GM21619 (cell line): Measurements from ENCODE around the gene VIPR1.

ENCODE experiments used
- ATAC-seq: cut with Tn5 transposase; IDR thresholded peaks from one replicate; pipeline ENCODE4 v1.9.1; 2021; ENCODE audit not compliant: unreplicated experiment

Gene VIPR1

DNA sequence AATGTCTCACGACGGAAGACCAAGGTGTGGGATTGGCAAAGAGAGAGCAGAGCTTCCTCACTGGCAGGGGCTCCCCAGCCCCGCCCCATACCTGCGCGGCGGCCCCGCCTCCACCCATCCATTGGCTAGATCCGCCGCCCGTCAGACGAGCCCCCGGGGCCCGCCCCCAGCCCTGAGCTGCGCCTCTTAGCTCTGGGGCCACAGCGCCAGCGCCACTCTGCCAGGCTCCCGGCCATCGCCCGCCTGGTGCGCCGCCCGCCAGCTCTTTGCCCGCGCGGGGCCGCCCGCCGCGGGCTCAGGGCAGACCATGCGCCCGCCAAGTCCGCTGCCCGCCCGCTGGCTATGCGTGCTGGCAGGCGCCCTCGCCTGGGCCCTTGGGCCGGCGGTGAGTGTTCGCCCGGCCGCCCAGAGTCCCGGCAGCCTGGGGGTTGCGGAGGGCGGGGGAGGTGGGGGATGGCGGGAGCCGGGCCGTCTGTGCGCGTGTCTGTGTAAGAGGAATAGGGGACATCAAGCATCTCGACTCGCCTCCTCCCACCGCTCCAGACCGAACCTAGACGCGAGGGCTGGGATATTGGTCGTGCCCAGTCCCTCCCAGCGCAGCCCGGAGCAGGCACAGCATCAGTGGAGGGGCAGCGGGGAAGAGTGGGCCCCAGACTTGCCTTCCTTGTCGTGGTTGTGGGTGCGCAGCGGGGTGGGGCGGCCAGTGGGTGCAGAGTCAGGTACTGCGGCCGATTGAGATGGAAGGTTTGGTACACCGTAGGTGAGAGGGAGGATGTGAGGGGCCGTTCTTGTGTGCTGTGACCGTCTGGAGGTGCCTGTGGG is at the start of gene VIPR1:
Gene VIPR1, plus strand, starts transcription at position 215 of the 822 bp plus-strand sequence. Its CDS starts 93 bp downstream, at position 308.
- peak; percentile 92 for ATAC-seq

- ATAC-seq = no peak
These were observed 46.2 kb upstream of the VIPR1 start for GRCh38 chr3:42456211-42456610.

GRCh38 chr3:42459151-42459550 is 43.3 kb upstream of the VIPR1 start:
- ATAC-seq = no peak

GRCh38 chr3:42461762-42462161 is 40.7 kb upstream of the VIPR1 start:
- ATAC-seq = no peak

DNA sequence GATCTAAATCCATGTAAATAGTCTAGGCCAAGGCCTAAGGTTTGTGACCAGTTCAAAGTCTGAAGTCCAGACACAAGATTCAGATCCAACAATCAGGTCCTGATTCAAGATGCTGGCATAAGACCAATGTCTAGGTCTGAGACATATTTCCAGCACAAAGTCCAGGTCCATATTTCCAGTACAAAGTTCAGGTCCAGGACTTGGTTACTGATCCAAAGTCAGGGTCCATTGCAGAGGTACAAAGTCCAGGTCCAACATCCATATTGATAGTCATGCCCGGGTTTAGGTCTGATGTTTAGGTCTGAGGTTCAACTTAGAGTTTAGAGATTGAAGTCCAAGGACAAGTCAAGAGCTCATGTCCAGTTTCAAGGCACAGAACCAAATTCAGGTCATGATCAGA is 39.4 kb upstream of the VIPR1 start:
- no peak for ATAC-seq

- no peak for ATAC-seq
These were observed 34.3 kb upstream of the VIPR1 start for GRCh38 chr3:42468111-42468510.

- no peak for ATAC-seq
These were observed 29.9 kb upstream of the VIPR1 start for GRCh38 chr3:42472555-42472954.

- ATAC-seq = no peak
These were observed 29.1 kb upstream of the VIPR1 start for GRCh38 chr3:42473083-42473932.

GRCh38 chr3:42476225-42477125 is 26.0 kb upstream of the VIPR1 start:
- no peak for ATAC-seq

DNA sequence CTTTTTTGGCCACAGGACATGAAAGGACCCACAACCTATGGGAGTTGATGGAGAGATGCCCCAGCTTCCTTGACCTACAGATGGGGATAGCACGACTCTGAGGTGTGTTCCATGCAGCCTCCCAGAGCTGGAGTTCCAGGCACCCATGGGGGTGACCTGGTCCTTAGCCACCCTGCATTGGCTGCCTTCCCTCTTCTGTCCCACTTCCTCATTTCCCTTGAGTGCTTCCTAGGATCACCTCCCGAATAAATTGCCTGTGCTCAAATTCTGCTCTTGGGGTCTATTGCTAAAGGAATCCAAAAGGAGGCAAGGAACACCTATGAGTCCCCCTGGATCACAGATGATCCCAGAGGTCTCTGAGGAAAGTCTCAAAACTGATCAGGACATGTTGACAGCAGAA is 24.7 kb upstream of the VIPR1 start:
- no peak for ATAC-seq

DNA sequence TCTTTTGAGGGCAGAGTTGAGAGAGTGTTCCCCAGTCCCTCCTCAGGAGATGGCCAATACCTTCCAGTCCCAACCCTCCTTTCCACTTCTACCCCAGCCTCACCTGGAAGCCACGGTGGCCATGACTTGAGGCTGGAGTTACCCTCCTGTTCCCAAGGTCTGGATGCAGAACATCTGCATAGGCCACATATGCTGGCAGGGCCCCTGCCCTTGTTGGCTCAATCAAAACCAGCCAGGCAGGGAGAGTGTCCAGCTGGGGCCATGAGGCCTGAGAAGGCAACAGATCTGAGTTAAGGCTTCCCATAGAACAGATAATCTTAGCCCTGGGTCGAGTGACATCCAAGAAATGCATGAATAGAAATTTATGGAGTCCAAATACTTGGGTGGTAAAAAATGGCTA is 23.6 kb upstream of the VIPR1 start:
- ATAC-seq = no peak

GRCh38 chr3:42486814-42487565 is 15.5 kb upstream of the VIPR1 start:
- ATAC-seq = no peak

DNA sequence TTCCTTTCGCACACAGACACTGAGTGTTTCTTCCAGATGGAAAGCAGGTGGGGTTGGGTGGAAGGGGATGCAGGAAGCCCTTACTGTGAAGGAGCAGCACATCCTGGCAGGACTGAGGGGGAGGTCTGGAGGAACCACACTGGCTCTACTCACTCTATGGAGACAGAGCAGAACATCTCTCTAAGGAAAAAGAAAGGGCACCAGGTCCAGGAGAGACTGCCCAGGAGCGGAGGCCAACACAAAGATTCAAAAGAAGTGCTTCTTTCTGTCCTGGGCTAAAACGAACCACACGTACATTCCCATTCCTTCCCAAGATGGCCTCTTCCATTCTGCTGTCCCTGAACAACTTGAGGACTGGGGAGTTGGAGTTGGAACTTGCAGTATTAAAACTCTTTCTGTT is 13.8 kb upstream of the VIPR1 start:
- no peak for ATAC-seq

DNA sequence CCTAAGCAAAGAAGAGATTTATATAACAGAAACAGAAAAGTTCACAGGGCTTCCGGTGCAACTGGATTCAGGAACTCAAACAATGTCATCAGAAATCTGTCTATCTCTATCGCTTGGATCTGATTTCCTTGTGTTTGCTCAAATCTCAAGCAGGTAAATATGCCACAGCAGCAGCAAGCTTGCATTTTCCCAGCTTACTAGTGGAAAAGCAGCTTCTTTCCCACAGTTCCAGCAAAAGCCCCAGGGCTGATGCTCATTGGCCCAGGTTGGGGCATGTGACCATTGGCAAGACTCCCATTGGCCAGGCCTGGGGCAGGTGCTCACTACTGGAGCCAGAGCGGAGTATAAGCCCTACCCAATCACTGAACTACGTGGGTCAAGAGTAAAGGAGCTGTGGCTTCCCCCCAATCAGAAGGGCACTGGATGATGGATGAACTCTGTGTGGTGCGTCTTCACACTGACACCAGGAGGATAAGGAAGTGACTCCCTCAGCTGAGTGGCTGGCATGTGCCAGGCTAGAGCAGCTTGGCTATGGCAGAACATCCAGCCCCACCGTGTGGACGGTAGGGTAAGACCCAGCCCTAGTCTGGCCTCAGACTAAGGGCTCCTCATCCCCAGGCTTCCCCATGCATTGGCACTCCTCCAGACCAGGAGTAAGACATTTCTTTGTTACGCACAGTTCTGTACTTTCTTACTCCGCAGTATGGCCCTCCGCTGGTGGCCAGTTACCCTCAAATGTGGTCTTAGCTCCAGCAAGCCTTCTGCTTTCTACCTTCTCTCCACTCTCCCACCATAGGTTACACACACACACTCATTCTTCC is 13.1 kb upstream of the VIPR1 start:
- ATAC-seq = no peak

- ATAC-seq = no peak
These were observed 12.6 kb upstream of the VIPR1 start for GRCh38 chr3:42489937-42490227.

DNA sequence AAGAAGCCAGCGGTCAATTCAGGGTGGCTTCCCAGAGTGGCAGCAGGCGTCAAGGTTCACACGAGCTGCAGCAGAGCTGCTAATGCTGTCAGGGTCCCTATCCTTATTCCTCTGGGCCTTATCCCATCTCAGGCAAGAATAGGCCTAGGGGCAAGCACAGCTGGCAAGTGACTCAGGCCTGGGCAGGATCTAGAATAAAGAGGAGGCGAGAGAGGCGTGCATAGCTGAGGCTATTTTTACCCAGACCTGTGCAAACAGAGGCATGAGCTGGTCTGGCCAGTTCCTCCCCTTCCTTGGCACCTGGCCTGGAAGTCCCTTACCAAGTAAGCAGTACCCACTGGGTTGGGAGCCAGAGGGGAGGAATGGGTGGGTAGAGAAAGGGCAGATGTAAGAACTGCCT is 12.2 kb upstream of the VIPR1 start:
- ATAC-seq = peak; percentile 98

DNA sequence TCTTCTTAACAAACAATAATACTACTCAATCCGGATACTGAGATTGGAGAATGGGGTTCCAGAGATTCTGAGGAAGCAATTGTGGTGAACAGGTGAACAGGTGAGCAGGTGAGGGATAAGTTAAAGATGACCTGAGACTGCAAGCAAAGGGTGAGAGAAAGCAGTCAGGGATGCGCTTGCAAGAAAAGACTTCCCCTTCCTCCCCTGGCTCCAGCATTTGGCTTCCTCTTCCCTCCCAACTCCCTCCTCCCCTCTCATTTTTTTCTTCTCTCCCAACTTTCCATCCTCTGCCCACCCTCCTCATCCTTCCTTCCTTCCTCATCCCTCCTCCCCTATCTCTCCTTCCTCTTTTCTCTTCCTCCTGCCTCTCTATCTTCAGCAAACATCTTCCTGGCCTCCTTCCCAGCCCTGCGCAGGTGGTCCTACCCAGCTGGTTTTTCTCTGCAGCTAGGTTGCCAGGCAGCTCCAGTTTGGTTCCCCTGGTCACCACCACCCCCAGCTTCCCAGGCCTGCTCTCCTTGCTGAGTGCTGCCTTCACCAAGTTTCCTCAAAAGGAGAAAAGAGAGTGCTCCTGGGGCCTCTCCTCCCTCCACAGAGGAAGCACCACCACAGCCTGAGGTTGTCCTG is 10.4 kb upstream of the VIPR1 start:
- ATAC-seq = no peak

DNA sequence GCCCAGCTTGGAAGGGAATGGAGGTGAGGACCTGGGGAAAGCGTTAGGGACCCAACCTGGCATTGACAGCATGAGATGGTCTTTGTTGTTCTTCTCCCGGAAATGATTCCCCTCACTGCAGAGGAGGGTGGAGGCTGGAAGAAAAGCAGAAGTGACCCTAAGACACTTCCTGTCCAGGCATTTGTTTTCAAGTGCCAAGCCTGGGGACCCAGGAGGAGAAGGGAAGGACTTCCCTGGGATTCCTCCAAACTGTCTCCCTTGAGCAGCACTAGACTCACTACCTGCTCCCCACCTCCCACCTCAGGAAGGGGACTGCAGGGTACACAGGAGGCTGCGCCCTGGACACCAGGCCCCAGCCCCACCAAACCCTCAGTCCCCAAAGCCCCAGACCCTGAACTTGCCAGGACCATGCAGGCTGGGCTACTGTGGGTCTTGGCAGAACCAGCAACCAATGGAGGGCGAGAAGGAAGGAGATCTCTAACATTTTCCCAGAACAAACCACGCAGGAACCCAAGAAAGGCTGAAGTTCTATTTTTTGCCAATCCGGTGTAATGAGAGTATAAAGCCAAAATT is 9.8 kb upstream of the VIPR1 start:
- ATAC-seq = no peak
